ENCODE results near the gene NFYA.

DNA sequence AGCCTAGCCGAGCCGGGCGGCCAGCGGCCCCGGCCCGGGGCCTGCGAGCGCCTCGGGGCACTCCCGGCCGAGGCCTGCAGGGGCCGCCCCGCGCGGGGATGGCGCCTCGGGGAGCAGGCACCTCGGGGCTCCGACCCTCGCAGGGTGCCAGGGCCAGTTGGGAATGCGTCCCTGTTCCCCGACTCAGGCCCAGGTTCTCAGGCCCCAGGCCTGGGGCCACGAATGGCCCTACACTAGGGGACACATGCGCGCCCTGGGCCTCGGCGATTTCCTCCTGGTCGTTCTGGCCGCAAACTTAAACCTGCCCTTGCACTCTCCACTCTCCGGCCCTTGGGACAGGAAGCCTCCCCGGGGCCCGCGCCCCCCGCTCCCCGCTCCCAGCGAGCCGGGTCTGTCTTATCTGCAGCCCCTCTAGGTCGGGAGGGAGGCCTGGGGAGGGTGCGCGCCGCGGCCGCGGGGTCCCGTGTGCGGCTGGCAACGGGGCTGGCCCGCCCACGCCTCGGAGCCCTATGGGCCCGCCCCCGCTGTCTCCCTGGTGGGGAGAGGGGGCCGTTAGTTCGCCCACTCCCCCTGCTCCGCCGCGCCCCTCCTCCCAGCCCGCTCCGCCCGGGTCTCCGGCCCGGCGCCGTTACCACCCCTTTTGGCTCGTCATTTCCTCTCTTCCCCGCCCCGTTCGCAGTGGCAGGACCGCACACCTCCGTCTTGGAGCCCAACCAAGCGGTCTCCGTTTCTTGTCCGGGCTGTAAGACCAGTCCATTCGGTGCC, 611 bp downstream of the NFYA start:
- TF ChIP-seq, protein P1, sequence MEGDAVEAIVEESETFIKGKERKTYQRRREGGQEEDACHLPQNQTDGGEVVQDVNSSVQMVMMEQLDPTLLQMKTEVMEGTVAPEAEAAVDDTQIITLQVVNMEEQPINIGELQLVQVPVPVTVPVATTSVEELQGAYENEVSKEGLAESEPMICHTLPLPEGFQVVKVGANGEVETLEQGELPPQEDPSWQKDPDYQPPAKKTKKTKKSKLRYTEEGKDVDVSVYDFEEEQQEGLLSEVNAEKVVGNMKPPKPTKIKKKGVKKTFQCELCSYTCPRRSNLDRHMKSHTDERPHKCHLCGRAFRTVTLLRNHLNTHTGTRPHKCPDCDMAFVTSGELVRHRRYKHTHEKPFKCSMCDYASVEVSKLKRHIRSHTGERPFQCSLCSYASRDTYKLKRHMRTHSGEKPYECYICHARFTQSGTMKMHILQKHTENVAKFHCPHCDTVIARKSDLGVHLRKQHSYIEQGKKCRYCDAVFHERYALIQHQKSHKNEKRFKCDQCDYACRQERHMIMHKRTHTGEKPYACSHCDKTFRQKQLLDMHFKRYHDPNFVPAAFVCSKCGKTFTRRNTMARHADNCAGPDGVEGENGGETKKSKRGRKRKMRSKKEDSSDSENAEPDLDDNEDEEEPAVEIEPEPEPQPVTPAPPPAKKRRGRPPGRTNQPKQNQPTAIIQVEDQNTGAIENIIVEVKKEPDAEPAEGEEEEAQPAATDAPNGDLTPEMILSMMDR (IDR thresholded peaks at IDR 0.05; ENCODE audit: low read depth, low read length, missing input control) = no peak
- TF ChIP-seq, protein P2, sequence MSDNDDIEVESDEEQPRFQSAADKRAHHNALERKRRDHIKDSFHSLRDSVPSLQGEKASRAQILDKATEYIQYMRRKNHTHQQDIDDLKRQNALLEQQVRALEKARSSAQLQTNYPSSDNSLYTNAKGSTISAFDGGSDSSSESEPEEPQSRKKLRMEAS (IDR thresholded peaks at IDR 0.05) = no peak
- TF ChIP-seq, protein P3, sequence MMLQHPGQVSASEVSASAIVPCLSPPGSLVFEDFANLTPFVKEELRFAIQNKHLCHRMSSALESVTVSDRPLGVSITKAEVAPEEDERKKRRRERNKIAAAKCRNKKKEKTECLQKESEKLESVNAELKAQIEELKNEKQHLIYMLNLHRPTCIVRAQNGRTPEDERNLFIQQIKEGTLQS (IDR thresholded peaks at IDR 0.05) = no peak
- TF ChIP-seq TAF1 (conservative IDR thresholded peaks at IDR 0.05) (peak; percentile 50), RAD21 (IDR thresholded peaks at IDR 0.05) (peak in 1 of 2 donors; percentile 13), GABPA (IDR thresholded peaks at IDR 0.05 in 1 of 2, conservative IDR thresholded peaks at IDR 0.05 in 1 of 2) (peak in 1 of 2 donors; percentile 70), FOXA1 (IDR thresholded peaks at IDR 0.05) (no peak), EGR1 (IDR thresholded peaks at IDR 0.05; ENCODE audit: low read depth in 2 of 2) (peak in 1 of 2 donors; percentile 65), SP1 (IDR thresholded peaks at IDR 0.05) (peak; percentile 23), YY1 (IDR thresholded peaks at IDR 0.05) (peak; percentile 36), RXRA (IDR thresholded peaks at IDR 0.05) (no peak), NR2F2 (IDR thresholded peaks at IDR 0.05) (no peak)
- TF ChIP-seq, protein P4, sequence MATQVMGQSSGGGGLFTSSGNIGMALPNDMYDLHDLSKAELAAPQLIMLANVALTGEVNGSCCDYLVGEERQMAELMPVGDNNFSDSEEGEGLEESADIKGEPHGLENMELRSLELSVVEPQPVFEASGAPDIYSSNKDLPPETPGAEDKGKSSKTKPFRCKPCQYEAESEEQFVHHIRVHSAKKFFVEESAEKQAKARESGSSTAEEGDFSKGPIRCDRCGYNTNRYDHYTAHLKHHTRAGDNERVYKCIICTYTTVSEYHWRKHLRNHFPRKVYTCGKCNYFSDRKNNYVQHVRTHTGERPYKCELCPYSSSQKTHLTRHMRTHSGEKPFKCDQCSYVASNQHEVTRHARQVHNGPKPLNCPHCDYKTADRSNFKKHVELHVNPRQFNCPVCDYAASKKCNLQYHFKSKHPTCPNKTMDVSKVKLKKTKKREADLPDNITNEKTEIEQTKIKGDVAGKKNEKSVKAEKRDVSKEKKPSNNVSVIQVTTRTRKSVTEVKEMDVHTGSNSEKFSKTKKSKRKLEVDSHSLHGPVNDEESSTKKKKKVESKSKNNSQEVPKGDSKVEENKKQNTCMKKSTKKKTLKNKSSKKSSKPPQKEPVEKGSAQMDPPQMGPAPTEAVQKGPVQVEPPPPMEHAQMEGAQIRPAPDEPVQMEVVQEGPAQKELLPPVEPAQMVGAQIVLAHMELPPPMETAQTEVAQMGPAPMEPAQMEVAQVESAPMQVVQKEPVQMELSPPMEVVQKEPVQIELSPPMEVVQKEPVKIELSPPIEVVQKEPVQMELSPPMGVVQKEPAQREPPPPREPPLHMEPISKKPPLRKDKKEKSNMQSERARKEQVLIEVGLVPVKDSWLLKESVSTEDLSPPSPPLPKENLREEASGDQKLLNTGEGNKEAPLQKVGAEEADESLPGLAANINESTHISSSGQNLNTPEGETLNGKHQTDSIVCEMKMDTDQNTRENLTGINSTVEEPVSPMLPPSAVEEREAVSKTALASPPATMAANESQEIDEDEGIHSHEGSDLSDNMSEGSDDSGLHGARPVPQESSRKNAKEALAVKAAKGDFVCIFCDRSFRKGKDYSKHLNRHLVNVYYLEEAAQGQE (IDR thresholded peaks at IDR 0.05) = peak; percentile 21
- TF ChIP-seq, protein P5, sequence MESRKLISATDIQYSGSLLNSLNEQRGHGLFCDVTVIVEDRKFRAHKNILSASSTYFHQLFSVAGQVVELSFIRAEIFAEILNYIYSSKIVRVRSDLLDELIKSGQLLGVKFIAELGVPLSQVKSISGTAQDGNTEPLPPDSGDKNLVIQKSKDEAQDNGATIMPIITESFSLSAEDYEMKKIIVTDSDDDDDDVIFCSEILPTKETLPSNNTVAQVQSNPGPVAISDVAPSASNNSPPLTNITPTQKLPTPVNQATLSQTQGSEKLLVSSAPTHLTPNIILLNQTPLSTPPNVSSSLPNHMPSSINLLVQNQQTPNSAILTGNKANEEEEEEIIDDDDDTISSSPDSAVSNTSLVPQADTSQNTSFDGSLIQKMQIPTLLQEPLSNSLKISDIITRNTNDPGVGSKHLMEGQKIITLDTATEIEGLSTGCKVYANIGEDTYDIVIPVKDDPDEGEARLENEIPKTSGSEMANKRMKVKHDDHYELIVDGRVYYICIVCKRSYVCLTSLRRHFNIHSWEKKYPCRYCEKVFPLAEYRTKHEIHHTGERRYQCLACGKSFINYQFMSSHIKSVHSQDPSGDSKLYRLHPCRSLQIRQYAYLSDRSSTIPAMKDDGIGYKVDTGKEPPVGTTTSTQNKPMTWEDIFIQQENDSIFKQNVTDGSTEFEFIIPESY (IDR thresholded peaks at IDR 0.05) = no peak
